Esophagus muscularis mucosa (tissue), 4 donors: Measurements from ENCODE around the gene CUL2. TPM values are rescaled to one million over a fixed set of nuclear protein-coding genes. Genes with fewer than 3 reads are reported as not detected.
A peak's percentile ranks its signal among the peaks of the same experiment; 100 is the strongest.

Source experiments
- DNase-seq: peaks from one replicate; pipeline ENCODE4 v3.0.0-alpha.2; 2017; ENCODE audit errors: extremely low spot score
- H3K27ac ChIP-seq, 4 donors: fragments of 200-600 bp; sonication (generic); replicated peaks in 1 of 4; 1 replicate in 3 of 4; 2 replicates in 1 of 4; pipeline ENCODE4 v1.5.1; 2016 to 2019; ENCODE audit warnings: mild to moderate bottlenecking in 1 of 4
- H3K27me3 ChIP-seq, 4 donors: fragments of 200-600 bp; sonication (generic); one replicate each; pipeline versions ENCODE4 v1.5.1 to v1.6.0; 2016 to 2019
- H3K36me3 ChIP-seq, 4 donors: fragments of 200-600 bp; sonication (generic); one replicate each; pipeline ENCODE4 v1.5.1; 2016 to 2019
- H3K4me1 ChIP-seq, 4 donors: fragments of 200-600 bp; sonication (generic); one replicate each; pipeline ENCODE4 v1.5.1; 2016 to 2019
- H3K4me3 ChIP-seq, 4 donors: fragments of 200-600 bp; sonication (generic); 1 replicate in 2 of 4; 2 replicates in 2 of 4; pipeline ENCODE4 v1.5.1; 2016 to 2019; ENCODE audit warnings: mild to moderate bottlenecking in 4 of 4, moderate library complexity in 1 of 4
- H3K9me3 ChIP-seq, 4 donors: fragments of 200-600 bp; sonication (generic); 1 replicate in 3 of 4; 2 replicates in 1 of 4; pipeline ENCODE4 v1.5.1; 2016 to 2019
- CTCF ChIP-seq, 3 experiments: fragments of 200-600 bp in 2 of 3; fragments of 450-650 bp in 1 of 3; sonication (generic) in 2 of 3; IDR thresholded peaks; one replicate each; pipeline ENCODE4 v1.5.1; 2017 to 2019; ENCODE audit warnings: antibody characterized with exemption in 3 of 3, mild to moderate bottlenecking in 2 of 3, moderate library complexity in 1 of 3
- EP300 ChIP-seq: sonication (generic); formaldehyde crosslinking; IDR thresholded peaks from one replicate; pipeline ENCODE4 v1.6.1; 2017; ENCODE audit warnings: antibody characterized with exemption
- POLR2A ChIP-seq: fragments of 450-650 bp; IDR thresholded peaks from one replicate; pipeline ENCODE4 v1.6.1; 2017; ENCODE audit warnings: antibody characterized with exemption, moderate library complexity, mild to moderate bottlenecking, low read depth
- POLR2AphosphoS5 ChIP-seq, 2 donors: sonication (generic); formaldehyde crosslinking; IDR thresholded peaks; one replicate each; pipeline ENCODE4 v1.6.1; 2017; ENCODE audit warnings: antibody characterized with exemption in 2 of 2
- WGBS: methylation state at CpG from one replicate; pipeline ENCODE4 v1.1.5; 2018; 5-methylcytosine and 5-hydroxymethylcytosine counted together
- intact Hi-C: fragments of 100-400 bp; cut with DNase I; formaldehyde crosslinking; loops from one replicate; pipeline ENCODE4 v1.15.1; 2023
- total RNA-seq, 4 donors: library from RNA; depleted of rRNA; stranded (reverse); fragments of >200 nt; gene quantifications; one replicate each; pipeline versions ENCODE4 v1.1.0 to v1.2.1, GENCODE V29; 2016

Gene CUL2
- total RNA-seq, 4 donors from 2014 or later = 22.3 to 27.2 (median 23.1) TPM

GRCh38 chr10:35132727-35133126 lies 42.6 kb upstream of the CUL2 start:
- WGBS = 93% methylated on average over 2 of the region's 2 CpGs
- no peaks in the 10 kb centered on the region for H3K27me3 ChIP-seq
- intact Hi-C loops = no loop called here
- H3K4me3 ChIP-seq = no peak overlapping the region
- no peaks in the 10 kb centered on the region for H3K36me3 ChIP-seq
- DNase-seq = no peak
- H3K27ac ChIP-seq = no peak overlapping the region
- H3K9me3 ChIP-seq = no peaks in the 10 kb centered on the region
- H3K4me1 ChIP-seq = peaks cover 15 to 34% (median 33%) of the 10 kb centered on the region in 4 donors
- TF ChIP-seq POLR2AphosphoS5 (IDR thresholded peaks at IDR 0.05) = no peak
- no peak for TF ChIP-seq CTCF (IDR thresholded peaks at IDR 0.05)
- no peak for TF ChIP-seq POLR2A
- TF ChIP-seq EP300 = no peak

- no peaks in the 10 kb centered on the region for H3K36me3 ChIP-seq
- H3K27ac ChIP-seq = no peak overlapping the region
- 68% methylated on average over 4 of the region's 4 CpGs for WGBS
- H3K4me3 ChIP-seq = no peak overlapping the region
- H3K27me3 ChIP-seq = no peaks in the 10 kb centered on the region
- intact Hi-C loops = no loop called here
- H3K9me3 ChIP-seq = no peaks in the 10 kb centered on the region
- DNase-seq = no peak
- H3K4me1 ChIP-seq = peaks cover 14 to 42% (median 41%) of the 10 kb centered on the region in 4 donors
- TF ChIP-seq CTCF (IDR thresholded peaks at IDR 0.05) = no peak
- TF ChIP-seq POLR2A = no peak
- TF ChIP-seq POLR2AphosphoS5 (IDR thresholded peaks at IDR 0.05) = no peak
- TF ChIP-seq EP300 = no peak
These were observed 40.5 kb upstream of the CUL2 start for GRCh38 chr10:35130663-35131062.

GRCh38 chr10:35129185-35129674 lies 39.1 kb upstream of the CUL2 start:
- no peaks in the 10 kb centered on the region for H3K36me3 ChIP-seq
- WGBS = 100% methylated on average over 1 of the region's 1 CpG
- intact Hi-C loops = loop anchor here (5.0 kb wide), 1 partner anchor 203 kb away; no protein-coding TSS in a partner anchor
- DNase-seq = no peak
- H3K27me3 ChIP-seq = no peaks in the 10 kb centered on the region
- TF ChIP-seq CTCF (IDR thresholded peaks at IDR 0.05) = no peak
- TF ChIP-seq POLR2A = no peak
- TF ChIP-seq POLR2AphosphoS5 (IDR thresholded peaks at IDR 0.05) = no peak
- TF ChIP-seq EP300 = no peak
- no peak overlapping the region for H3K27ac ChIP-seq
- no peaks in the 10 kb centered on the region for H3K9me3 ChIP-seq
- no peak overlapping the region for H3K4me3 ChIP-seq
- peaks cover 14 to 44% (median 42%) of the 10 kb centered on the region in 4 donors for H3K4me1 ChIP-seq

GRCh38 chr10:35127289-35127891 lies 37.2 kb upstream of the CUL2 start:
- H3K9me3 ChIP-seq = no peaks in the 10 kb centered on the region
- peak; percentile 92 for DNase-seq
- peak overlapping the region; percentile 76 to 95 (median 84) for H3K4me3 ChIP-seq
- H3K36me3 ChIP-seq = no peaks in the 10 kb centered on the region
- H3K27me3 ChIP-seq = no peaks in the 10 kb centered on the region
- intact Hi-C loops = loop anchor here (5.0 kb wide), 1 partner anchor 205 kb away; no protein-coding TSS in a partner anchor
- no peak for TF ChIP-seq POLR2A
- TF ChIP-seq POLR2AphosphoS5 (IDR thresholded peaks at IDR 0.05) = peak in 1 of 2 donors; percentile 31
- no peak for TF ChIP-seq EP300
- TF ChIP-seq CTCF (IDR thresholded peaks at IDR 0.05) = no peak
- H3K4me1 ChIP-seq = peaks cover 14 to 42% (median 38%) of the 10 kb centered on the region in 4 donors
- WGBS = under 1% methylated on average over 20 of the region's 56 CpGs
- peak overlapping the region; percentile 97 to 100 (median 100) for H3K27ac ChIP-seq
